ENCODE measurements around the gene PSMD9. TPM values are rescaled to one million over a fixed set of nuclear protein-coding genes. Genes with fewer than 3 reads are reported as not detected.
"Not testable (repeated sequence)": the region's sequence is repeated elsewhere in the genome, so short reads cannot be mapped to it uniquely, and the experiment has no call there.

PSMD9 gene
- total and polyA plus RNA-seq, 9 donors, result 24.4 to 58.7 (median 35.5) TPM

GRCh38 chr12:121843236-121843982 lies 45.2 kb upstream of the PSMD9 start:
- TF ChIP-seq EP300 (IDR thresholded peaks at IDR 0.05) (no peak), POLR2A (IDR thresholded peaks at IDR 0.05) (no peak), CTCF (IDR thresholded peaks at IDR 0.05) (no peak)
- WGBS, 3 donors, result 54 to 62% (median 59%) methylated on average over 13 of the region's 13 CpGs
- intact Hi-C loops (cut with DNase I), result no loop called here
- Histone ChIP-seq H3K4me3 (no peak overlapping the region), H3K27ac (no peak overlapping the region), H3K9me3 (no peaks in the 10 kb centered on the region), H3K4me1 (ENCODE audit: insufficient read depth) (peaks cover 1% of the 10 kb centered on the region), H3K36me3 (no peaks in the 10 kb centered on the region), H3K27me3 (no peaks in the 10 kb centered on the region)
- no peak for DNase-seq

- no peak for DNase-seq
- no peaks in the 10 kb centered on the region for H3K9me3 ChIP-seq
- intact Hi-C loops (cut with DNase I), result no loop called here
- no peak overlapping the region for H3K4me3 ChIP-seq
- H3K27ac ChIP-seq, result no peak overlapping the region
- TF ChIP-seq POLR2A (IDR thresholded peaks at IDR 0.05) (no peak), CTCF (IDR thresholded peaks at IDR 0.05) (no peak), EP300 (IDR thresholded peaks at IDR 0.05) (no peak)
- no peaks in the 10 kb centered on the region for H3K4me1 ChIP-seq (ENCODE audit: insufficient read depth)
- no peaks in the 10 kb centered on the region for H3K27me3 ChIP-seq
- H3K36me3 ChIP-seq, result no peaks in the 10 kb centered on the region
- WGBS, 3 donors, result 83 to 88% (median 85%) methylated on average over 1 of the region's 1 CpG
Observed at GRCh38 chr12:121845701-121846100, 42.9 kb upstream of the PSMD9 start.

- TF ChIP-seq EP300 (IDR thresholded peaks at IDR 0.05) (no peak), POLR2A (IDR thresholded peaks at IDR 0.05) (no peak), CTCF (IDR thresholded peaks at IDR 0.05) (no peak)
- H3K36me3 ChIP-seq, result no peaks in the 10 kb centered on the region
- 96 to 98% (median 97%) methylated on average over 6 of the region's 6 CpGs for WGBS, 3 donors
Observed at GRCh38 chr12:121849211-121849610, 39.4 kb upstream of the PSMD9 start.

GRCh38 chr12:121849665-121850064 lies 38.9 kb upstream of the PSMD9 start:
- Histone ChIP-seq H3K27ac (no peak overlapping the region), H3K36me3 (no peaks in the 10 kb centered on the region), H3K9me3 (no peaks in the 10 kb centered on the region), H3K27me3 (no peaks in the 10 kb centered on the region), H3K4me3 (no peak overlapping the region), H3K4me1 (ENCODE audit: insufficient read depth) (no peaks in the 10 kb centered on the region)
- WGBS, 3 donors, result 80 to 83% (median 81%) methylated on average over 13 of the region's 13 CpGs
- TF ChIP-seq CTCF (IDR thresholded peaks at IDR 0.05) (no peak), EP300 (IDR thresholded peaks at IDR 0.05) (no peak), POLR2A (IDR thresholded peaks at IDR 0.05) (no peak)
- DNase-seq, result no peak
- intact Hi-C loops (cut with DNase I), result no loop called here

More at GRCh38 chr12:121849211-121849610, 39.4 kb upstream of the PSMD9 start:
- no peak for DNase-seq
- Histone ChIP-seq H3K9me3 (no peaks in the 10 kb centered on the region), H3K4me1 (ENCODE audit: insufficient read depth) (no peaks in the 10 kb centered on the region), H3K27ac (no peak overlapping the region), H3K4me3 (no peak overlapping the region), H3K27me3 (no peaks in the 10 kb centered on the region)
- intact Hi-C loops (cut with DNase I), result no loop called here

GRCh38 chr12:121852392-121852791 lies 36.2 kb upstream of the PSMD9 start:
- H3K36me3 ChIP-seq; DNase-seq; H3K9me3 ChIP-seq; H3K4me3 ChIP-seq; intact Hi-C loops (cut with DNase I); H3K27ac ChIP-seq; H3K4me1 ChIP-seq (ENCODE audit: insufficient read depth); H3K27me3 ChIP-seq: not testable (repeated sequence)
- 55 to 75% (median 71%) methylated on average over 3 of the region's 3 CpGs for WGBS, 3 donors

Measured in ovary (tissue), 9 donors.